Stimulated activated CD8-positive, alpha-beta memory T cell treated with anti-CD3 and anti-CD28 coated beads, Interleukin-7, amount 100 ng/mL, for 24 hours (primary cell): Measurements from ENCODE around the gene ZNRF1.
A peak's percentile ranks its signal among the peaks of the same experiment; 100 is the strongest.

ENCODE experiments used
- DNase-seq: peaks from one replicate; pipeline ENCODE4 v3.0.0-alpha.2; 2020; ENCODE audit warnings: low read depth

ZNRF1 gene

GRCh38 chr16:75061669-75062068 lies 62.8 kb downstream of the ZNRF1 start:
- no peak for DNase-seq

GRCh38 chr16:75062135-75062975 lies 63.5 kb downstream of the ZNRF1 start:
- DNase-seq: no peak

- DNase-seq: no peak
These were observed 64.1 kb downstream of the ZNRF1 start for GRCh38 chr16:75062976-75063346.

- no peak for DNase-seq
These were observed 64.8 kb downstream of the ZNRF1 start for GRCh38 chr16:75063549-75064088.

GRCh38 chr16:75064403-75065148 lies 65.8 kb downstream of the ZNRF1 start:
- no peak for DNase-seq

- DNase-seq: no peak
These were observed 66.3 kb downstream of the ZNRF1 start for GRCh38 chr16:75065149-75065505.

GRCh38 chr16:75065521-75066149 lies 66.8 kb downstream of the ZNRF1 start:
- no peak for DNase-seq

GRCh38 chr16:75066861-75067447 lies 68.1 kb downstream of the ZNRF1 start:
- no peak for DNase-seq

- no peak for DNase-seq
These were observed 69.5 kb downstream of the ZNRF1 start for GRCh38 chr16:75068085-75069031.

GRCh38 chr16:75070012-75070841 lies 71.4 kb downstream of the ZNRF1 start:
- no peak for DNase-seq

- DNase-seq: no peak
These were observed 72.8 kb downstream of the ZNRF1 start for GRCh38 chr16:75071621-75072020.

- no peak for DNase-seq
These were observed 73.6 kb downstream of the ZNRF1 start for GRCh38 chr16:75072239-75072947.

GRCh38 chr16:75073545-75074303 lies 74.9 kb downstream of the ZNRF1 start:
- no peak for DNase-seq

- DNase-seq: no peak
These were observed 75.5 kb downstream of the ZNRF1 start for GRCh38 chr16:75074304-75074793.

GRCh38 chr16:75074920-75075687 lies 76.3 kb downstream of the ZNRF1 start:
- peak; percentile 52 for DNase-seq

GRCh38 chr16:75075688-75076268 lies 77.0 kb downstream of the ZNRF1 start:
- no peak for DNase-seq

GRCh38 chr16:75078886-75079285 lies 80.1 kb downstream of the ZNRF1 start:
- DNase-seq: no peak
